HK-2 (cell line): ENCODE data around the gene IMPG2.
"Not testable (repeated sequence)": the region's sequence is repeated elsewhere in the genome, so short reads cannot be mapped to it uniquely, and the experiment has no call there.

Source experiments
- DNase-seq: peaks from one replicate; pipeline ENCODE4 v3.0.0-alpha.2; 2018; ENCODE audit not compliant: unreplicated experiment

The IMPG2 gene

DNA sequence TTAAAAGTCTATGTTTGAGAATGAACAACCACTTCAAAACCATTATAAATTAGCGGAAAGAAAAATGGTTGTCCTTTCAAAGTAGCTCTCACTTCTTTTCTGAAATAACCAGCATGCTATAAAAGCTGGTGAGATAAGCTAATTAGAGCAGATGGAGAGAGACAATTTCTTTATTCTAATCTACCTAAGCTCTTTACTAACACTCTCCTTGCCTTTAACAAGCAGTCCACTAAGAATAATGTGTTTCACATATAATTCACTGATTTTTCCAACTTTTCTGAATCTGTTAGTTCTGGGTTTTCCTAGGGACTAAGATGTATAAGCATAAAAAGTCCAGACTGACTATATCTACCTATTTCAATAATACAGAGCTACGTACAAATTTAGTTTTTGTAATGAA lies at the start of gene IMPG2:
Gene IMPG2 (minus strand): TSS at position 101 of the 400 bp plus-strand sequence. CDS start 203 bp downstream, outside the sequence.
- DNase-seq, result no peak

DNA sequence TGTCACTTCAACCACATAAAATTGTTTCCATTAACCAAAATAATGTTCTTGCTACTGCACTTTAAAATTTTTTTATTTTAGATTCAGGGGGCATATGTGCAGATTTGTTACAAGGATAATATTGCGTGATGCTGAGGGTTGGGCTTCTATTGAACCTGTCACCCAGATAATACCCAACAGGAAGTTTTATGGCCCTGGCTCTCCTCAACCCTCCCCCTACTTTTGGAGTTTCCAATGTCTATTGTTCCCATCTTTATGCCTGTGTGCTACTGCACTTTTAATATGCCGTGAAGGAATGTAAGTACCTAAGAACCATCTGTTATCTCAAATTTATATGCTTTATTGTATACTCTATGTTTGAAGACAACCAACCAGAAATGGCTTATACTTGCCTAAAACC lies 42.0 kb upstream of the IMPG2 start:
- DNase-seq, result no peak

- DNase-seq, result no peak
Observed at GRCh38 chr3:101351829-101352228, 31.5 kb upstream of the IMPG2 start.

GRCh38 chr3:101340591-101340990 lies 20.2 kb upstream of the IMPG2 start:
- no peak for DNase-seq

GRCh38 chr3:101333883-101334282 lies 13.5 kb upstream of the IMPG2 start:
- no peak for DNase-seq

DNA sequence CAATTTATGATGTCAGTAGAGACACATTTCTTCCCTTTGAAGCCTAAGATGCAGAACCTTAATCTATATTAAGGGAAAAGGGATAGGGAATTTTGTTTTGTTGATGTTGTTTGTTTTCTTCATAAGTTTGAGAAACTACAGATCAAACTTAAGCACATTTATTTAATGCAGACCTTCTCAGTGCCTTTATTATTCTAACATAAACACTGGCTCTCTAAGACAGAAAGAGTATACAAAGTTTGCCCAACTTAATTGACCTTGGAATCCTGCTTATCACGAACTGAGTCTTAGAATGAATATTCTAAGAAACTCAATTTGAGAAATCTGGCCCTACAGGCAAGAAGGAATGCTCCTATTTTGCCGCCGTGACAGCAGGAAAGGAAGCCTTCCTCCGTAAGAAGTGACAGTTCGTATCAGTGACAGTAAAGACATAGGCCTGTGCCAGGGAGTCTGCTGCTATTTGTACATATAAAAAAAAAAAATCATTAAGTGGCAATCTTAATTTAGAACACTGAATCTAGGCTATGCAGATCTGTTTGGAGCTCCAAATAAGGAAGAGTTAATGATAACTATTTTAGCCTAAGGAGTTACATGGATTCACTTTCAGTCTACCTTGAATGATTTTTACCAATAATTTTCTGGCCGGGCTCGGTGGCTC lies 8.8 kb upstream of the IMPG2 start:
- no peak for DNase-seq

- no peak for DNase-seq
Observed at GRCh38 chr3:101325393-101326134, 5.2 kb upstream of the IMPG2 start.

DNA sequence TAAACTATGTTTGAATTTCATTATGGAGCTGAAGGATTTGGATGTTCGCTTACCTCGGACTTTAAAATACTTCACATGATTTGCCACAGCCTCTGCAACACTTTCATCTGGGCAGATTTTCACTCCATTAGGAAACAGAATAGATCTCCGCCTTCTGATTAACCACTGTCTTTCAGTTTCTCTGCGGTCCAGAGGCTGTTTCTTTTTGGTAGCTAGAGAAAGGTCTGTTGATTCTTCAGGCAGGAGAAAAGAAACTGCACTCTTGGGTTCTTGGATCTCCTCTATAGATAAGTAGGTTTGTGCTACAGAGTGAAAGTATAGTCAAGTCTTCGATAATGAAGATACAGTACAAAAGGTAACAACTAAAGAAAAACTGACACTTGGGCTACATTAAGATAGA lies 844 bp downstream of the IMPG2 start:
- no peak for DNase-seq

DNA sequence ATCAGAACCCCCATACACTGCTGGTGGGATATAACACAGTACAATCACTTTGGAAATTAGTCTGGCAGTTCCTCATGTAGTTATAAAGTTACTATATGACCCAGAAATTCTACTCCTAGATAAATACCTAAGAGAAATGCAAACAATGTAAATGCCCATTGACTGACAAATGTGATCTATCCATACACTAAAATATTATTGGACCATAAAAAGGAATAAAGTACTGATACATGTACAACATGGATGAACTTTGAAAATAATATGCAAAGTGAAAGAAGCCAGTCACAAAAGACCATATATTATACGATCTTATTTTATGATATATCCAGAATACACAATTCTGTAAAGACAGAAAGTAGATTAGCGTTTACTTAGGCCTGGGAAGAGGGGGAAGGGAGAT lies 7.8 kb downstream of the IMPG2 start:
- DNase-seq, result no peak

GRCh38 chr3:101311676-101312075 lies 8.7 kb downstream of the IMPG2 start:
- DNase-seq, result no peak

DNA sequence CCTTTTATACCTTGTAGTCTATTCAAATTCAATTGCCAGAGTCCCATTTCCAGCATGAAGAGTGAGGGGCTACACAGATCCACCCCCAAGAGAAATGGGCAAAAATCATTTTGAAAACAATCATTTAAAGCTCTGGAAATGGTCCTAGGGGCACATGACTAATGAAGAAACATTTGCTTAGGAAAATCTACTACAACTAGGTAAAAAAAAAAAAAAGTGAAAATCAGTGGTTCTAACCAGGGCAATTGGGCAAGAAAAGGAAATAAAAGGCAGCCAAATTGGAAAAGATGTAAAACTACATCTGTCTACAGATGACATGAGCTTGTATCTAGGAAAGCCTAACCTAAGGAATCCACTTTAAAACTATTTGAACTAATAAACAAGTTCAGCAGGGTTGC lies 9.4 kb downstream of the IMPG2 start:
- DNase-seq, result no peak

DNA sequence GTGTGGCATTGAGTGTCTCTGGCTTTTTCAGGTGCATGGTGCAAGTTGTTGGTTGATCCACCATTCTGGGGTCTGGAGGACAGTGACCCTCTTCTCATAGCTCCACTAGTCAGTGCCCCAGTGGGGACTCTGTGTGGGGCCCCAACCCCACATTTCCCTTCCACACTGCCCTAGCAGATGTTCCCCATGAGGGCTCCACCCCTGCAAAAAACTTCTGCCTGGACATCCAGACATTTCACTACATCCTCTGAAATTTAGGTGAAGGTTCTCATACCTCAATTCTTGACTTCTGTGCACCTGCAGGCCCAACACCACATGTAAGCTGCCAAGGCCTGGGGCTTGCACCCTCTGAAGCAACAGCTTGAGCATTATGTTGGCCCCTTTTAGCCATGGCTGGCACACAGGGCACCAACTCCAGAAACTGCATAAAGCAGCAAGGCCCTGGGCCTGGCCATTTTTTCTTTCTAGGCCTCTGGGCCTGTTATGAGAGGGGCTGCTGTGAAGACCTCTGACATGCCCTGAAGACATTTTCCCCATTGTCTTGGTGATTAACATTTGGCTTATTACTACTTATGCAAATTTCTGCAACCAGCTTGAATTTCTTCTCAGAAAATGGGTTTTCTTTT lies 12.1 kb downstream of the IMPG2 start:
- DNase-seq, result not testable (repeated sequence)

GRCh38 chr3:101303836-101304235 lies 16.5 kb downstream of the IMPG2 start:
- DNase-seq, result no peak

- no peak for DNase-seq
Observed at GRCh38 chr3:101303089-101303731, 17.2 kb downstream of the IMPG2 start.

- DNase-seq, result no peak
Observed at GRCh38 chr3:101300073-101300472, 20.3 kb downstream of the IMPG2 start.

DNA sequence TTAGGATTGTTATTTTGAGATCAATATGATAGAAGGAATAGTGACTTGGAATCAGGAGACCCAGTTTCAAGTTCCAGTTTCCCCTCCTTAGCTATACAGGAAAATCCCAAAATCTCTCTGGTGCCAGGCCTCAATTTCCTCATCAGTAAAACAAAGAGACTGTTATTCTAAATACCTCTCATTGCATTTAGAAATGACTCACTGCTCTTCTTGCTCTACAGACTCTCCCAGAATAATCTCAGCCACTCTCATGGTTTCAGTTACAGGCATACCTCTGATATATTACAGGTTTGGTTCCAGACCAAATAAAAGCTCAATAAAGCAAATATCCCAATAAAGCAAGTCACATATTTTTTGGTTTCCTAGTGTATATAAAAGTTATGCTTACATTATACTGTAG lies 28.3 kb downstream of the IMPG2 start:
- no peak for DNase-seq

DNA sequence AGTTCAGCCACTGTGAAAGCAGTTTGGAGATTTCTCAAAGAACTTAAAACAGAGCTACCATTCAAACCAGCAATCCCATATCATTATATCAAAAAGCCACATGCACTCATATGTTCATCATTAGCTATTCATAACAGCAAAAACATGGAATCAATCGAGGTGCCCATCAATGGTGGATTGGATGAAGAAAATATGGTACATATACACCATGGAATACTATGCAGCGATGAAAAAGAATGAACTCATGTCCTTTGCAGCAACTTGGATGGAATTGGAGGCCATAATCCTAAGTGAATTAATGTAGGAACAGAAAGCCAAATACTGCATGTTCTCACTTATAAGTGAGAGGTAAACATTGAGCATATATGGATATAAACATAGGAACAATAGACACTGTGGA lies 32.1 kb downstream of the IMPG2 start:
- DNase-seq, result no peak

DNA sequence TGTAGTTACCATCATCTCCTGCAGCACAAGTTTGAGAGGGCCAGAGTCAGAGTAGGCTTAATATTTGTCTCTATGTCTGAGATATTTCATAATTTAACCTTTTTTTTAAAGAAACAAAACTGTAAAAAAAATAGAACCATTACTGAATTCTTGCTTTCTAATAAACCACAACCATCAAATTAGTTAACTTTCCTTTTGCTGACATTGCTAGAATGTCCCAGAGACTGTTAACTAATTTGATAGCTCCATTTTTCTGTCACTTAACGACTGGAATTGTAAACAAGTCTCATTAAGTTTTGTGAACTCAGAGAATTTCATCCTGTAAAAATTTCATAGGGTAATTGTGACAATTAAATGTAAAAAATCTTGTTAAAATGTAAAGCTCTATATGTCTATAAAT lies 35.6 kb downstream of the IMPG2 start:
- no peak for DNase-seq

DNA sequence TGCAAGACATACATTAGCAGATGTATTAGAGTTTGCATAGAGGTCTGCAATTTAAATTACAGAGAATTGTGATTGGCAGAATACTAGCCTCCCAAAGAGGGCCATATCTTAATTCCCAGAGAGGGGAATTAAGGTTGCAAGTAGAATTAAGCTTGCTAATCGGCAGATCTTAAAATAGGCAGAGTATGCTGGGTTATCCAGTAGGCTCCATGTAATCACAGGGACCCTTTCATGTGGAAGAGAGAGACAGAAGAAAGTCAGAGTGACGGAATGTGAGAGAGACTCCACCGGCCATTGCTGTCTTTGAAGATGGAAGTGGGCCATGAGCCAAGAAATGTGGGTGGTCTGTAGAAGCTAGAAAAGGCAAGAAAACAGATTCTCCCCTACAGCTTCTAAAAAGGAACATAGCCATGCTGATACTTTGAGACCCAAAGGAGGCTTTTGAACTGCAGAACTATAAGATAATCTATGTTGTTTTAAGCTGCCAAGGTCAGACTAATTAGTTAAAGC lies 38.8 kb downstream of the IMPG2 start:
- no peak for DNase-seq

GRCh38 chr3:101279765-101280385 lies 40.5 kb downstream of the IMPG2 start:
- no peak for DNase-seq

DNA sequence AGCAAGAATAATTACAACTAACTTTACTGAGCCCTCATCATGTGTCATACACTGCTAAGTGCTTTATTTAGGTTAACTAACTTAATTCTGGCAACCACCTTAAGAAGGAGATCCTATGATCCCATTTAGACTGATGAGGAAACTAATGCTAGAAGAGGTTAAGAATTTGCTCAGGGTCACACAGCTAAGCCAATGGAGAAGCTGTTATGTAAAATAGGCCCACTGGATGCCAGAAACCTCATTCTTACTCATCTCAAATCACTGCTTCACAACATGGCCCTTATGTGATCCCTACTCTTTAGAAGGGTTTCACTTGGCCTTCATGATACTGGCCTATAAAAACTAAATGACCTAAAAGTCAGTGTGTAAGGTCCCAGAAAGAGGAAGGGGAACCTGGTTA lies 41.2 kb downstream of the IMPG2 start:
- no peak for DNase-seq

DNA sequence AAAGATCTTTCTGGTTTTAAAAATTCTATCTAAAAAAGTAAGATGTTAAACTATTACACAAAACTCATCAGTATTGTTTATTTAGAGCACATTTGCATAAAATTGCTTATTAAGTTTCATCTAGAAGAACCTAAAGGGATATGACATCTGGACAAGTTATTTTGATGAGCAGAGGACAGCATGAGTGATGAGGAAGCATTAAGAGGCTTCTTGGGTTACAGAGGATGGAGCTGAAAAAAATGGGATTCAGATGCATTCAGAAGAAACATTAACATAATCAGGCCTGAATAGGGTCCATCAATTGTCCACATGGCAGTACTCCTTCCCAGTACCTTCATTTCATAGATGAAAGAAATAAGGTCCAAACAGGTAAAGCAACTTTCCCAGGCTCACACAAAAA lies 41.6 kb downstream of the IMPG2 start:
- no peak for DNase-seq
